Eye (tissue), 1 donor: ENCODE results near the gene SLCO2B1.
A peak's percentile ranks its signal among the peaks of the same experiment; 100 is the strongest.
"Not testable (repeated sequence)": the region's sequence is repeated elsewhere in the genome, so short reads cannot be mapped to it uniquely, and the experiment has no call there.

ENCODE experiments used
- DNase-seq: peaks from one replicate; pipeline ENCODE4 v3.0.0-alpha.2; 2015

The SLCO2B1 gene

DNA sequence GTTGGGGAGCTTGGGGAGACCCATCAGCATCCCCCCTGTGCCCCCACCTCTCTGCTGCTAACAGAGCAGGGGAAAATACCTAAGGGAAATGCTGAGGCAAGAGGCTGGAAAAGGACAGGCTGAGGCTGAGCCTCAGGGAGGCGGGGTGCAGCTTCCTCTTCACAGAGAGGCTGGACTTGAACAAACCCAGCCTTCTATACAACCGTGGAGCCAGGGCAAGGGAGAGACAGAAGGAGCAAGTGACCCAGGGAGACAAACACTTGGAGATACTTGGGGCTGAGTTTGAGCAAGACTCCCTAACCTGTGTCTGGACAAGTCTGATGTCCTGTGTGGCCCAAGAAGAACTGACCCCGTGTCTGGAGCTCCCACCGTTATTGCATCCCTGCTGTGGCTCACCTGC is at the start of gene SLCO2B1:
Gene SLCO2B1 (plus strand): TSS at position 229 of the 400 bp plus-strand sequence. CDS start 275 bp downstream, outside the sequence.
- no peak for DNase-seq

DNA sequence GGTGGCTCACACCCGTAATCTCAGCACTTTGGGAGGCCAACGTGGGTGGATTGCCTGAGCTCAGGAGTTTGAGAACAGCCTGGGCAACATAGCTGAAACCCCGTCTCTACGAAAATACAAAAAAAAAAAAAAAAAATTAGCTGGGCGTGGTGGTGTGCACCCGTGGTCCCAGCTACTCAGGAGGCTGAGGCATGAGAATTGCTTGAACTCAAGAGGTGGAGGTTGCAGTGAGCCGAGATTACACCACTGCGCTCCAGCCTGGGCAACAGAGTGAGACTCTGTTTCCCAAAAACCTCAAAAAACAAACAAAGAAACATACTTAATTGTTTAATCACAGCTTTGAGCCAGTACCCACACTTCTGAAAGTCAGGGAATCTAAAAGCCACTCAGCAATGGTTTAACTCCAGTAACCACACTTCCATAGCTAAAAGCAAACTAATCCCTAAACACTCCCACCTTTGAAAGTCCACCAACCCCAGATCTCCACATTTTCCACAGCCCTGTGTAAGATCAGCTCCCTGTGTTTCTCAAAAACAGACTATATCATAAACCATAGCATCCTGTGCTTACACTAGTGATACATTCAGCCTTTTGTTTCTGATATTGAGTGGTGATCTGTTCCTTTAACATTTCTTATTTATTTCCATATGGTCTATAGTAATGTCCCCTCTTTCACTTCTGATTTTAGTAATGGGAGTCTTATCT is 49.3 kb upstream of the SLCO2B1 start:
- DNase-seq: no peak

- no peak for DNase-seq
These were observed 47.4 kb upstream of the SLCO2B1 start for GRCh38 chr11:75103380-75104026.

DNA sequence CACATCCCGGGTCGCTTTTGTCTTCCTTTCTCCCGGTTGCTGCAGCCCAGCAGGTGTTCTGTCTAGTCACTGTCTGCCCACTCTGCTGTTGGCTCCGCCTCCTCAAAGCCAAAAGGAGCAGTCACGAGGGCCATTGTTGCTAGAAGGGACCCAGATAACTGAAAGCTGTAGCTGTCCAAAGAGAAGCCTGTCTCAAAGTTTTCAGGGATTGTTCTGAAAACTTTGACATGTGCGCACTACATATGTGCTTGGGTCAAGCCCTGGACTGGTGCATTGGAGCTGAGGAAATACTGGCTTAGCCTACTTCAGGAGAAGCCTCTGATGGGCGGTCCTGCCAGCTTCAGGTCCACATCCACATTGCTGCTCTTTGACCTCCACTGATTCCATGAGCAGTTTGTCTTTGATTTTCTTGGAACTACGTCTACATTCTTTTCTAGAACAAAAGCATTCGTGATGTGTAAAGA is 45.4 kb upstream of the SLCO2B1 start:
- DNase-seq: peak; percentile 58

DNA sequence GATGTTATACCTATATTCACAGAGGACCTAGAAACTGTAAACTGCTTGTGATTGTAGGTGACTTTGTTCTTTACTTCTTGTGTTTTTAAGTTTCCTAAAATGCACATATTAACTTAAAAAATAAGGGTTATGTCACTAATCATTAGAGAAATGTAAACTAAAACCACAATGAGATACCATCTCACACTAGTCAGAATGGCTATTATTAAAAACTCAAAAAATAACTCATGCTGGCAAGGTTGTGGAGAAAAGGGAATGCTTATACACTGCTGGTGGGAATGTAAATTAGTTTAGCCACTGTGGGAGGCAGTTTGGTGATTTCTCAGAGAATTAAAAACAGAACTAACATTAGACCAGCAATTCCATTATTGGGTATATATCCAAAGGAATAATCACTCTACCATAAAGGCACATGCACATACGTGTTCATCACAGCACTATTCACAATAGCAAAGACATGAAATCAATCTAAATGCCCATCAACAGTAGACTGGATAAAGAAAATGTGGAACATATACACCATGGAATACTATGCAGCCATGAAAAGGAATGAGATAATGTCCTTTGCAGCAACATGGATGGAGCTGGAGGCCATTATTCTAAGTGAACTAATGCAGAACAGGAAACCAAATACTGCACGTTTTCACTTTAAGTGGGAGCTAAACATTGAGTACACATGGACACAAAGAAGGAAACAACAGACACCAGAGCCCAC is 44.8 kb upstream of the SLCO2B1 start:
- DNase-seq: not testable (repeated sequence)

DNA sequence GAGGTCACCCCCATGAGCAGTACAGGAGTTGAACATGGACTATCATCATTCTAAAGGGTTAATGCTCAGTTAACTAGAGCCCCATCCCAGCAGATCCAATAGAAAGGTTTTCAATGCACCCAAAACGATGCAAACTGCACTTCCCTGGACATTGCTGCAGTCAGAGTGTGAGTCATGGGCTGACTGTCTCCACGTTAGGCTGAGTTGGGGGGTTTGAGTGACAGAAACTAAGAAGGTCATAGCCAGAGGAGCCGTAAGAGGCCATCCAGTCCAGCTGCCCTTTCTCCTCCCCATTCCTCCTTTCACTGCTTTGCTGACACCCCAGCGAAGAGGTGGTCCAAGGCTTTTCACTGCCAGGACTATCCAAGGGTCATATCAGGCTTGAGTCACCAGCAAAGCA is 43.7 kb upstream of the SLCO2B1 start:
- no peak for DNase-seq

DNA sequence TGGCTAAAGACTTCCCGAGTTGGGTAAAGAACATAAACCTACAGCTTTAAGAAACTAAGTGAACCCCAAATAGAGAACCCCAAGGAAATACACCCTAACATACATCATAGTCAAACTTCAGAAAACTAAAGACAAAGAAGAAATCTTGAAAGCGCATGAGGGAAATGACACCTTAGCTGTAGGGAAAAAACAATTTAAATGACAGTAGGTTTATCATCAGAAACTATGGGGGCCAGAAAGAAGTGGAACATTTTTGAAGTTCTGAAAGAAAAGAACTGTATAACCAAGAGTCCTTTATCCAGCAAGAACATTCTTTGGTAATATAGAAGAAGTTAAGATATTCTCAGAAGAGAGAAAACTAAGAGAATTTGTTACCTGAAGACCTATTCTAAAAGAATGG is 38.7 kb upstream of the SLCO2B1 start:
- DNase-seq: no peak

- no peak for DNase-seq
These were observed 37.9 kb upstream of the SLCO2B1 start for GRCh38 chr11:75113030-75113429.

DNA sequence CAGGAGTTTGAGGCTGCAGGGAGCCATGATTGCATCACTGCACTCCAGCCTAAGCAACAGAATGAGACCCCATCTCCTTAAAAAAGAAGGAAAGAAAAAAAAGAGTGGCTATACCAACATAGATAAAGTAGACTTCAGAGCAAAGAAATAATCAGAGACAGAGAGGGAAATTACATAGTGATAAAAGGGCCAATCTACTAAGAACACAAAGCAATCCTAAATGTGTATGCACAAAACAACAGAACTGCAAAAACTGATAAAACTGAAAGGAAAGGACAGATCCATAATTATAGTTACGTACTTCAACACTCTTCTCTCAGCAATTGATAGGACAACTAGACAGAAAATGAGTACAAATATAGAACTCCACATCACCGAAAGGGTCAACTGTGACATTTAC is 36.4 kb upstream of the SLCO2B1 start:
- no peak for DNase-seq

- DNase-seq: no peak
These were observed 32.3 kb upstream of the SLCO2B1 start for GRCh38 chr11:75118577-75118976.

DNA sequence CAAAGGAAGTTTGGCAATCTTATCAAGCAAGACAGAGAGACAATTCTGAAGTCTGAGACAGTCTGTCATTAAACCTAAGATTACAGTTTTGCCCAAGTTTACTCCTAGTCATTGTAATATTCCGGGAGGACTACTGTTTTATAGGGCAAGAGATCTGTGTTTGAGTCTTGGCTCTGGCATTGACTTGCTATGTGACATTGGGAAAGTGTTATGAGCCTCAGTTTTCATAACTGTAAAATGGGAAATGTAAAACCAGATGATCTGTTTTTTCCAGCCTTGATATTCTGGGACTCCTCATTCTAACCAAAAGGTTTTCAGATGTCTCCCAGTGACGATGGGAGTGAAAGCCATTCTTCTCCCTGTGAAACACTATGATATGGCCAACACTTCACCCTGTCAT is 24.3 kb upstream of the SLCO2B1 start:
- DNase-seq: no peak

DNA sequence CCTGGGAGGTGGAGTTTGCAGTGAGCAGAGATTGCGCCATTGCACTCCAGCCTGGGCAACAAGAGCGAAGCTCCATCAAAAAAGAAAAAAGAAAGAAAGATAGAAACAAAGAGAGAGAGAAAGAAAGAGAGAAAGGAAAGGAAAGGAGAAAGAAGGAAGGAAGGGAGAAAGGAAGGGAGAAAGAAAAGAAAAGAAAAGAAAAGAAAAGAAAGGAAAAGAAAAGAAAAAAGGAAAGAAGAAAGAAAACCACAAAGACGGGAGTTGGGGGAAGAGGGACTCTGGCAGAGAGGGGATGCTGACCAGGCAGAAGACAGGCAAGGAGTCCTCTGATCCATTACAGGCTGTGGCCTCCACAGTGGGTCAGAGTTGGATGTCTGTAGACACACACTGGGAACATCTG is 18.8 kb upstream of the SLCO2B1 start:
- DNase-seq: no peak

DNA sequence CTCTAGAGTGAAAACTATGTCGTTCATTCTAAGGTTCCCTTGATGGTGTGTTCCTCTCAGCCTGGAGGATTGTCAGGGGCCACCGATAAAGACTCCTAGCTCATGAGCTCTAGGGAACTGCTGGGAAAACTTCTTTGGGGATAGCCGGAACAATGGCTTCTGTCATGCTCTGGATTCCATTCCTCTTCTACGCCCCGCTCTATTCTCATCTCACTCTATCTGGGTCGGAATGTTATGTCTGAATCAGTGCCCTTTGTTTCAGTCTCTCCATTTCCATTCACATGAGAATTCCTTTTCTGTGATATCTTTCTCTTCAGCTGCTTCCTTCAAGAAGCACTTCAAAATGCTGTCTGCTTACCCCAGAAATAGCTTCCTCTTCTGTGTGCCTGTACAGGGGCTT is 16.9 kb upstream of the SLCO2B1 start:
- no peak for DNase-seq

DNA sequence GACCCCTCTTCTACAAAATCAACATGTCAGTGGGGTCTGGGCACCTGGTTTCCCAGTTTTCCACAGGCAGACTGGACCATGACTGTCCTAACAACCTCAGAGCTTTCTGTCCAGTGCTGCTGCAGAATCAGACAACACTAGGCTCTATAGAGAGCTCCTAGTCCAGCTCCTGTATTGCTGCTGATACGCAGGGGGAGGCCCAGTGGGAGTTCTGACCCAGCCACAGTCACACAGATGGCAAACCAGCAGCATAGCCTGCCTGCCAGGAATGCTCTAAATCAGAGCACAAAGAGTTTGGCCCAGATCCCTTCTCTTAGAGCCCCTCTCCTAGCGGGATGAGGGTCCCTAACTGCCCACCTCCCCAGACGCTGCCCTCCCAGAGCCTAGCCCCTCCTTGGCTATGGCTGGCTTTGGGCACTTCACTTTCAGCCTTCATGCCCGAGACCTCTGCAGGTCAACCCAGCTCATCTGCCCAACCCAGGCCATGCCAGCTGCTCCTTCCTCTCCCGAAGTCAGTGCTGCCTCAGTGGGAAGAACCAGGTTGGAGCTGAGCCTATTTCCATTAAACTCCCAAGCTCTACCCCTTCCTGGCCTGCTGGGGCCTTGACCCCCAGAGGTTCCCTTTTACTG is 15.8 kb upstream of the SLCO2B1 start:
- DNase-seq: no peak

DNA sequence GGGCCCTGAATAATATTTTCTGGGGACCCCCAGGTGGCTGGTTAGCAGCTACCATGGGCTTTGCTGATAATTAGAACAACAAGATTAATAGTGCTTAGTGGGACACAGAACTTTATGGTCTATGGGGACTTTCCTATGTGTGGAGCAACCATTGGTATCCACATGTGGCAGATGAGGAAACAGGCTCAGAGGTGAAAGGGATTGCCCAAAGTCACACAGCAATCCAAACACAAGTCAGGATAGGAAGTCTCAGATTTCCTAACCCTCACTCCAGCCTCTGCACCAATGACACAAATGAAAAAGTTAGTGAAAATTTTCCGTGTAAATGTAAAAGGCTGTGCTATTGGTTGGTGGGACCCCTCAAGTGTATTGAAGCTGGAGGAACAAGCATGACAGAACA is 15.3 kb upstream of the SLCO2B1 start:
- DNase-seq: no peak

DNA sequence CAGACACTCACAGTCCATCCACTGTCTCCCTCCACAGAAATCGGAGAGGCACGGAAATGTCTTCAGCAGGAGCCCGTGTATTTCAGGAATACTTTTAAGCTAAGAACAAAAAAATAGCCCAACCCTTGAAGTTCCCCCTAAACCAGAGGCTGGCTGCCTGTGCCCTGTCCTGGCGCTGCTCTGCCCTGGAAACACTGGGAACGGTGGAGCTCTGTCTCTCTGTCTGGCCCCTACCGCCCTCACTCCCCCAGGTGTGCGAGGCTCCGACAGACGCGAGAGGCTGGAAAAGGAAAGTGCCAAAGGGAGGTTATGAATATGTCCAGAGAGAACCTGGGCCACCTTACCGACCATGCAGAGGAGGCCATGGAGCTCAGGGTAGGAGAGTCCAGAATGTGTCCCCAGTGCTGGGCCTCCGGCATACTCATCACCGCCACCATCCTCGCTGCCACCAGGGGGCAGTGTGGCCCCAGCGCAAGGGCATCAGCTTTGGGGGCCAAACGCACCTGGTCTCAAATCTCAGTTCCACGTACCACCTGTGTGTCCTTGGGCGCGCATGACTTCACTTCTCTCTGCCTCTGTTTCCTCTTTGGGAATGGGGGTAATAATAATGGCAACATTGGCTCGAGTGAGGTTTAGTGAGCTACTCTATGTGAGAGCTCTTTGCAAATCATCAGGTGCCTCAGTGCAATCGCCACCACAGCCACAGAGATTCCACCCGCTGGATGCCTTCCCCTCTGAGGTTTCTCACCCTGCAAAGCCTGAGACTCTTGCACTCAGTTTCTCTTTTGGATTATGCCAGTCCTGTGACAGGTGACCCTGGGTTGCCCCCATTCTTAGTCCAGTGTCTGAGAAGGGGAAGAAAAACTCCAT is 10.4 kb upstream of the SLCO2B1 start:
- peak; percentile 79 for DNase-seq

DNA sequence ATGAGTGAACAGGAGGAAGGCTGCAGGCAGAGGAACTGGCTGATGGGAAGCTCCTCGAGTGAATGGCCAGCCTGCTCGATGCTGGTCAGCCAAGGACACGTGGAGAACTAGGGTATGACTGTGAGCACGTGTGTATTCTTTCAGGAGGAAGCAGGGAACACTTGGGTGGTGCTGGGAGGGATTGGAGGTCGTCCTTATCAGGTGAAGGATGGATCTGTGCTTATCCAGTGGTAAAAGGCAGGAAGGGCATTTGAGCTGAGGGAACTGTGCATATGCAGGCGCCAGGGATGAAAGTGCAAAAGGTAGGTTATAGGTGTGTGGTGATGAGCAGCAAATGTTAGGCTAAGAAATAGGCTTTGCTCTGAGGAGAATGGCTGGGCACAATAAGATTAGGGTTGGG is 9.7 kb upstream of the SLCO2B1 start:
- no peak for DNase-seq

GRCh38 chr11:75142714-75143419 is 8.0 kb upstream of the SLCO2B1 start:
- DNase-seq: no peak

- DNase-seq: no peak
These were observed 7.5 kb upstream of the SLCO2B1 start for GRCh38 chr11:75143420-75143731.

DNA sequence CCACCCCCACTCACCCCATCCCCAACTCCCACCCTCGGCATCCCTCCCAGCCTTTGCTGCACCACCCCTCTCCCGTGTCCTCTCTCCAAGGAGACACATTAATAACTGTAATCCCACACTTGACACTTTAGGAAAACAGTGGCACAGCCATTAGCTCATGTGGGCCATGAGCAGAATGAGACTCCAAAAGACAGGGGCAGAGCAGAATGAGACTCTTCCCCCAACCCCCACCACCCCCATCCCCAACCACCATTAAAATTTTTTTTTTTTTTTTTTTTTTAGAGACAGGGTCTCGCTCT is 6.2 kb upstream of the SLCO2B1 start:
- DNase-seq: no peak

- DNase-seq: no peak
These were observed 5.5 kb upstream of the SLCO2B1 start for GRCh38 chr11:75145196-75145971.
